Osteoblast (primary cell): ENCODE measurements around the gene CDV3. TPM values are rescaled to one million over a fixed set of nuclear protein-coding genes. Genes with fewer than 3 reads are reported as not detected.
"Not testable (repeated sequence)": the region's sequence is repeated elsewhere in the genome, so short reads cannot be mapped to it uniquely, and the experiment has no call there.

Source experiments
- DNase-seq: peaks from one replicate; pipeline ENCODE4 v3.0.0; 2011; ENCODE audit warnings: low spot score, mixed read lengths; ENCODE audit not compliant: insufficient read length; ENCODE audit errors: missing footprints
- H2AFZ ChIP-seq: 2 replicates; pipeline ENCODE4 v1.6.0; 2011; ENCODE audit warnings: mild to moderate bottlenecking, low read length
- H3K27ac ChIP-seq: 2 replicates; pipeline ENCODE4 v1.5.1; 2011; ENCODE audit warnings: mild to moderate bottlenecking, low read depth, low read length, moderate library complexity
- H3K27me3 ChIP-seq: 2 replicates; pipeline ENCODE4 v1.6.0; 2012; ENCODE audit warnings: mild to moderate bottlenecking, control low read depth, inconsistent platforms, low read length, moderate library complexity; ENCODE audit not compliant: insufficient read depth
- H3K36me3 ChIP-seq: 2 replicates; pipeline ENCODE4 v1.5.1; 2011; ENCODE audit warnings: mild to moderate bottlenecking, low read length, control low read depth, moderate library complexity; ENCODE audit not compliant: insufficient read depth
- H3K4me1 ChIP-seq: 2 replicates; pipeline ENCODE4 v1.5.1; 2011; ENCODE audit warnings: mild to moderate bottlenecking, low read length, control low read depth, moderate library complexity; ENCODE audit not compliant: insufficient read depth
- H3K4me2 ChIP-seq: 2 replicates; pipeline ENCODE4 v1.6.0; 2011; ENCODE audit warnings: mild to moderate bottlenecking, low read length; ENCODE audit not compliant: insufficient read depth
- H3K4me3 ChIP-seq: fragments of 200-600 bp; sonication (generic); 3 replicates; pipeline ENCODE4 v1.5.1; 2012; ENCODE audit warnings: mild to moderate bottlenecking, low read length, inconsistent platforms; ENCODE audit not compliant: insufficient read depth
- H3K79me2 ChIP-seq: 2 replicates; pipeline ENCODE4 v1.6.0; 2012; ENCODE audit warnings: mild to moderate bottlenecking, low read length, control low read depth, inconsistent platforms; ENCODE audit not compliant: insufficient read depth
- H3K9me3 ChIP-seq: 2 replicates; pipeline ENCODE4 v1.5.1; 2011; ENCODE audit warnings: low read depth, low read length, control low read depth
- H4K20me1 ChIP-seq: 2 replicates; pipeline ENCODE4 v1.6.0; 2012; ENCODE audit warnings: mild to moderate bottlenecking, low read length, control low read depth; ENCODE audit not compliant: insufficient read depth
- total RNA-seq: library from RNA; depleted of rRNA; stranded (reverse); fragments of >200 nt; gene quantifications from 2 replicates; pipeline ENCODE4 v1.2.3, GENCODE V29; 2012
- TF ChIP-seq, protein P1 (sequence below): IDR thresholded peaks from 2 replicates; pipeline ENCODE4 v1.5.1; 2011; ENCODE audit warnings: mild to moderate bottlenecking, low read depth, low read length, moderate library complexity; ENCODE audit errors: extremely low read depth

The CDV3 gene
- total RNA-seq, 1 donor, result 166 TPM

- Histone ChIP-seq H3K4me1 (peaks cover 24% of the 10 kb centered on the region), H2AFZ (no peak overlapping the region), H3K27me3 (no peaks in the 10 kb centered on the region), H3K36me3 (no peaks in the 10 kb centered on the region), H3K27ac (no peak overlapping the region), H4K20me1 (no peaks in the 10 kb centered on the region), H3K79me2 (no peaks in the 10 kb centered on the region), H3K4me2 (no peak overlapping the region), H3K4me3 (no peak overlapping the region), H3K9me3 (no peaks in the 10 kb centered on the region)
- TF ChIP-seq, protein P1, sequence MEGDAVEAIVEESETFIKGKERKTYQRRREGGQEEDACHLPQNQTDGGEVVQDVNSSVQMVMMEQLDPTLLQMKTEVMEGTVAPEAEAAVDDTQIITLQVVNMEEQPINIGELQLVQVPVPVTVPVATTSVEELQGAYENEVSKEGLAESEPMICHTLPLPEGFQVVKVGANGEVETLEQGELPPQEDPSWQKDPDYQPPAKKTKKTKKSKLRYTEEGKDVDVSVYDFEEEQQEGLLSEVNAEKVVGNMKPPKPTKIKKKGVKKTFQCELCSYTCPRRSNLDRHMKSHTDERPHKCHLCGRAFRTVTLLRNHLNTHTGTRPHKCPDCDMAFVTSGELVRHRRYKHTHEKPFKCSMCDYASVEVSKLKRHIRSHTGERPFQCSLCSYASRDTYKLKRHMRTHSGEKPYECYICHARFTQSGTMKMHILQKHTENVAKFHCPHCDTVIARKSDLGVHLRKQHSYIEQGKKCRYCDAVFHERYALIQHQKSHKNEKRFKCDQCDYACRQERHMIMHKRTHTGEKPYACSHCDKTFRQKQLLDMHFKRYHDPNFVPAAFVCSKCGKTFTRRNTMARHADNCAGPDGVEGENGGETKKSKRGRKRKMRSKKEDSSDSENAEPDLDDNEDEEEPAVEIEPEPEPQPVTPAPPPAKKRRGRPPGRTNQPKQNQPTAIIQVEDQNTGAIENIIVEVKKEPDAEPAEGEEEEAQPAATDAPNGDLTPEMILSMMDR, result no peak
- DNase-seq, result no peak
These were observed 35.3 kb upstream of the CDV3 start for GRCh38 chr3:133538154-133538553.

- TF ChIP-seq, protein P1, result no peak
- H2AFZ ChIP-seq, result peak overlapping the region; percentile 24
- no peak overlapping the region for H3K4me3 ChIP-seq
- no peaks in the 10 kb centered on the region for H4K20me1 ChIP-seq
- H3K4me2 ChIP-seq, result no peak overlapping the region
- no peaks in the 10 kb centered on the region for H3K36me3 ChIP-seq
- H3K4me1 ChIP-seq, result peaks cover 17% of the 10 kb centered on the region
- H3K9me3 ChIP-seq, result no peaks in the 10 kb centered on the region
- H3K27me3 ChIP-seq, result no peaks in the 10 kb centered on the region
- H3K79me2 ChIP-seq, result no peaks in the 10 kb centered on the region
- peak; percentile 89 for DNase-seq
- peak overlapping the region; percentile 4 for H3K27ac ChIP-seq
These were observed 32.4 kb upstream of the CDV3 start for GRCh38 chr3:133540896-133541674.

GRCh38 chr3:133542871-133543270, 30.6 kb upstream of the CDV3 start:
- no peaks in the 10 kb centered on the region for H4K20me1 ChIP-seq
- no peaks in the 10 kb centered on the region for H3K36me3 ChIP-seq
- peaks cover 20% of the 10 kb centered on the region for H3K4me1 ChIP-seq
- no peaks in the 10 kb centered on the region for H3K9me3 ChIP-seq
- no peak overlapping the region for H3K4me2 ChIP-seq
- H3K27ac ChIP-seq, result no peak overlapping the region
- no peaks in the 10 kb centered on the region for H3K27me3 ChIP-seq
- TF ChIP-seq, protein P1, result no peak
- H2AFZ ChIP-seq, result no peak overlapping the region
- H3K4me3 ChIP-seq, result no peak overlapping the region
- peak; percentile 57 for DNase-seq
- H3K79me2 ChIP-seq, result no peaks in the 10 kb centered on the region

- not testable (repeated sequence) for H4K20me1 ChIP-seq, H3K36me3 ChIP-seq, H3K27ac ChIP-seq, H3K4me2 ChIP-seq, H3K9me3 ChIP-seq, DNase-seq, H2AFZ ChIP-seq, H3K4me3 ChIP-seq, H3K27me3 ChIP-seq, H3K79me2 ChIP-seq
- H3K4me1 ChIP-seq, result peaks cover 29% of the 10 kb centered on the region
These were observed 28.5 kb upstream of the CDV3 start for GRCh38 chr3:133544983-133545382.
